ENCODE data around the gene SLC27A5.
A peak's percentile ranks its signal among the peaks of the same experiment; 100 is the strongest.
"Not testable (repeated sequence)": the region's sequence is repeated elsewhere in the genome, so short reads cannot be mapped to it uniquely, and the experiment has no call there.

SLC27A5 gene

GRCh38 chr19:58466760-58467589 is 44.8 kb downstream of the SLC27A5 start, which contains the start of gene ZNF324:
Gene ZNF324 (plus strand): TSS chr19:58467080. CDS start chr19:58469186, 2,106 bp downstream.
- peak; percentile 99 for DNase-seq

- no peak for DNase-seq
These were observed 45.6 kb downstream of the SLC27A5 start for GRCh38 chr19:58466089-58466759.

- DNase-seq = no peak
These were observed 51.8 kb downstream of the SLC27A5 start for GRCh38 chr19:58460039-58460438.

GRCh38 chr19:58456111-58456510 is 55.7 kb downstream of the SLC27A5 start:
- DNase-seq = no peak

- no peak for DNase-seq
These were observed 56.5 kb downstream of the SLC27A5 start for GRCh38 chr19:58455306-58455705.

GRCh38 chr19:58453743-58454142 is 58.0 kb downstream of the SLC27A5 start:
- no peak for DNase-seq

- peak; percentile 97 for DNase-seq
These were observed 60.3 kb downstream of the SLC27A5 start, which contains the start of gene ZNF324B for GRCh38 chr19:58451358-58452101. Gene ZNF324B (plus strand): TSS chr19:58451622. CDS start chr19:58453702, 2,080 bp downstream.

- no peak for DNase-seq
These were observed 60.9 kb downstream of the SLC27A5 start for GRCh38 chr19:58450856-58451357.

GRCh38 chr19:58449980-58450379 is 61.8 kb downstream of the SLC27A5 start:
- DNase-seq = not testable (repeated sequence)

- DNase-seq = not testable (repeated sequence)
These were observed 62.9 kb downstream of the SLC27A5 start for GRCh38 chr19:58448860-58449259.
